ENCODE data around the gene SORD.

SORD gene

GRCh38 chr15:45118131-45118588 lies 95.2 kb downstream of the SORD start:
- peak; percentile 77 for DNase-seq

- DNase-seq = no peak
Observed at GRCh38 chr15:45118996-45119395, 96.0 kb downstream of the SORD start.

GRCh38 chr15:45120081-45120972 lies 97.3 kb downstream of the SORD start:
- no peak for DNase-seq

GRCh38 chr15:45121020-45121419 lies 98.0 kb downstream of the SORD start:
- DNase-seq = no peak

- peak; percentile 2 for DNase-seq
Observed at GRCh38 chr15:45121706-45122417, 98.9 kb downstream of the SORD start.

- no peak for DNase-seq
Observed at GRCh38 chr15:45122719-45123118, 99.7 kb downstream of the SORD start.

- DNase-seq = no peak
Observed at GRCh38 chr15:45123397-45123796, 100.4 kb downstream of the SORD start.

- peak; percentile 1 for DNase-seq
Observed at GRCh38 chr15:45126535-45127158, 103.7 kb downstream of the SORD start.

Data from MV-4-11 (cell line).